OCI-LY3 (cell line): ENCODE results near the gene MYL10.

Experiments used
- H2AFZ ChIP-seq: fragments of 200-600, 300-600 bp; shearing (Covaris generic); 2 replicates; pipeline ENCODE4 v1.6.0; 2014; ENCODE audit warnings: antibody characterized with exemption, low read depth, low read length
- H3K27ac ChIP-seq: fragments of 200-600, 300-600 bp; sonication (generic); 2 replicates; pipeline ENCODE4 v1.5.1; 2014; ENCODE audit warnings: mild to moderate bottlenecking, low read length, moderate library complexity, mixed read lengths
- H3K27me3 ChIP-seq: fragments of 200-600, 300-600 bp; sonication (generic); 2 replicates; pipeline ENCODE4 v1.6.1; 2014; ENCODE audit warnings: low read depth, low read length, mixed read lengths
- H3K36me3 ChIP-seq: fragments of 200-600, 300-600 bp; sonication (generic); replicated peaks from 2 replicates; pipeline ENCODE3; 2014; ENCODE audit warnings: low read depth, low read length, mixed read lengths
- H3K4me1 ChIP-seq: fragments of 300-600, 200-600 bp; sonication (generic); 2 replicates; pipeline ENCODE4 v1.6.1; 2014; ENCODE audit warnings: low read length, mixed read lengths
- H3K4me2 ChIP-seq: fragments of 200-600, 300-600 bp; sonication (generic); 2 replicates; pipeline ENCODE4 v1.6.1; 2014; ENCODE audit warnings: low read length, mixed read lengths
- H3K4me3 ChIP-seq: fragments of 300-600, 200-600 bp; sonication (generic); 2 replicates; pipeline ENCODE4 v1.5.1; 2014; ENCODE audit warnings: antibody characterized with exemption, mild to moderate bottlenecking, low read length, moderate library complexity
- H3K79me2 ChIP-seq: fragments of 300-600, 200-600 bp; shearing (Covaris generic); 2 replicates; pipeline ENCODE4 v1.6.1; 2014; ENCODE audit warnings: mild to moderate bottlenecking, low read length, mixed read lengths
- H3K9ac ChIP-seq: fragments of 300-600, 200-600 bp; shearing (Covaris generic); 2 replicates; pipeline ENCODE4 v1.6.0; 2014; ENCODE audit warnings: mild to moderate bottlenecking, low read length, moderate library complexity
- H3K9me3 ChIP-seq: fragments of 200-600, 300-600 bp; shearing (Covaris generic); 2 replicates; pipeline ENCODE4 v1.6.1; 2014; ENCODE audit warnings: low read length, mixed read lengths; ENCODE audit not compliant: insufficient read depth
- H4K20me1 ChIP-seq: fragments of 200-600, 300-600 bp; sonication (generic); 2 replicates; pipeline ENCODE4 v1.6.1; 2016; ENCODE audit warnings: low read length, mixed read lengths; ENCODE audit not compliant: insufficient read depth
- CTCF ChIP-seq: fragments of 200-600, 300-600 bp; sonication (generic); IDR thresholded peaks from 2 replicates; pipeline ENCODE4 v1.5.1; 2014; ENCODE audit warnings: antibody characterized with exemption, low read length, low read depth
- EZH2phosphoT487 ChIP-seq: fragments of 200-600 bp; shearing (Covaris generic); IDR thresholded peaks from 2 replicates; pipeline ENCODE4 v1.6.1; 2018; ENCODE audit warnings: antibody characterized with exemption, mixed run types, low read depth

MYL10 gene

GRCh38 chr7:101578552-101578951, 50.5 kb downstream of the MYL10 start:
- H3K4me3 ChIP-seq: no peak overlapping the region
- H3K9ac ChIP-seq: no peak overlapping the region
- H3K9me3 ChIP-seq: peaks cover 2% of the 10 kb centered on the region
- no peaks in the 10 kb centered on the region for H3K79me2 ChIP-seq
- no peak overlapping the region for H2AFZ ChIP-seq
- no peak overlapping the region for H3K4me2 ChIP-seq
- TF ChIP-seq CTCF (no peak), EZH2phosphoT487 (no peak)
- no peaks in the 10 kb centered on the region for H4K20me1 ChIP-seq
- H3K27ac ChIP-seq: no peak overlapping the region
- H3K27me3 ChIP-seq: 0 out of 2 replicates have a peak, but pooled peaks cover 6% of the 10 kb centered on the region
- no peaks in the 10 kb centered on the region for H3K36me3 ChIP-seq
- peaks cover 18% of the 10 kb centered on the region for H3K4me1 ChIP-seq

- Histone ChIP-seq H3K4me1 (peaks cover 18% of the 10 kb centered on the region), H3K4me2 (no peak overlapping the region), H2AFZ (no peak overlapping the region), H3K4me3 (no peak overlapping the region), H3K9me3 (peaks cover 8% of the 10 kb centered on the region), H4K20me1 (no peaks in the 10 kb centered on the region), H3K27ac (no peak overlapping the region), H3K79me2 (no peaks in the 10 kb centered on the region), H3K27me3 (no peaks in the 10 kb centered on the region), H3K36me3 (no peaks in the 10 kb centered on the region), H3K9ac (no peak overlapping the region)
- TF ChIP-seq CTCF (no peak), EZH2phosphoT487 (no peak)
Measured at GRCh38 chr7:101576998-101577397, 52.1 kb downstream of the MYL10 start.

GRCh38 chr7:101575721-101576120, 53.4 kb downstream of the MYL10 start:
- Histone ChIP-seq H3K4me3 (no peak overlapping the region), H2AFZ (0 out of 2 replicates have a peak overlapping the region, but pooled peaks have one; percentile 1), H3K9me3 (peaks cover 8% of the 10 kb centered on the region), H3K79me2 (no peaks in the 10 kb centered on the region), H3K9ac (no peak overlapping the region), H3K4me2 (peak overlapping the region; percentile 29), H3K27ac (no peak overlapping the region), H3K36me3 (no peaks in the 10 kb centered on the region), H3K27me3 (no peaks in the 10 kb centered on the region), H3K4me1 (peaks cover 18% of the 10 kb centered on the region), H4K20me1 (no peaks in the 10 kb centered on the region)
- TF ChIP-seq EZH2phosphoT487 (no peak), CTCF (no peak)

- Histone ChIP-seq H3K4me2 (peak overlapping the region; percentile 29), H3K27ac (no peak overlapping the region), H3K36me3 (no peaks in the 10 kb centered on the region), H4K20me1 (no peaks in the 10 kb centered on the region), H3K79me2 (no peaks in the 10 kb centered on the region), H3K9ac (no peak overlapping the region), H3K27me3 (no peaks in the 10 kb centered on the region), H2AFZ (0 out of 2 replicates have a peak overlapping the region, but pooled peaks have one; percentile 1), H3K9me3 (peaks cover 8% of the 10 kb centered on the region), H3K4me3 (no peak overlapping the region), H3K4me1 (peaks cover 18% of the 10 kb centered on the region)
- TF ChIP-seq CTCF (no peak), EZH2phosphoT487 (no peak)
Measured at GRCh38 chr7:101575168-101575567, 53.9 kb downstream of the MYL10 start.
